ENCODE measurements around the gene ACVR2B.

DNA sequence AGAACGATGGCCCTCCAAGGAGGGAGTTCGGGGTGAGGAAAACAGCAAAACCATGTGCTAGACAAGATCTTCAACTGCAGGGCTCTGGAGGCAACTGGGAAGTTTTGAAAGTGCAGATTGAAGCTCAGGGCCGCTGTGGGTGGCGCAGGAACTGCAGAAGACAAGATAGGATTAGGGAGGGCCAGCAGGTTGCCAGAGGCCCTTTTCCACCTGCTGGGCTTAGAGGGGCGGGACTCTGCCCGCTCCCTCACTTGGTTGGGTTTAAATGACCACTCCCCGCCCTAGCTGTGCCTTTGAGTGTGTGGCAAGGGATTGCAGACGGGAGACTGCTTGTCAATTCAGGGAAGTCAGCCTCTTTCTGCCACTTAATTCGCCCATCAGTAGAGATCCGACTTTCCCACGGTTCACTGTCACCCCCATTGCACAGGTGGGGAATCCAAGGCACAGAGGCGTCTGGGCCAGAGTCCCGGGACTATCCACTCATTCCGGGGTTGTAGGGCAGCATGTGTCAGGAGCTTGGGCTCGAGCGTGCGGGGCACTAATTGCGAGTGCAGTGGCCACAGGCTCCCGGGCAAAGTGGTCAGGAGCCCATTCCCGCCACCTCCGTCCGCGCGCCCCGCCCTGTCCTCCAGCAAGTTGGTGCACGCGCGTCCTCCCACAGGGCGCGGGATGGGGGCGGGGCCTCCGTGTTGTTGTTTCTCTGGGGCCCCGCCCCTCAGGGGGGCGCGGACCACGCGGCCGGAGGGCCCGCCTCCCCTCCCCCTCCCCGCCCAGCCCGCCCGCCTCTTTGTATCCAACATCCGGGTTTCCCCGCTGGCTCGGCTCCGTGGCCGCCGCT, at the start of gene ACVR2B:
- TF ChIP-seq, protein P1, sequence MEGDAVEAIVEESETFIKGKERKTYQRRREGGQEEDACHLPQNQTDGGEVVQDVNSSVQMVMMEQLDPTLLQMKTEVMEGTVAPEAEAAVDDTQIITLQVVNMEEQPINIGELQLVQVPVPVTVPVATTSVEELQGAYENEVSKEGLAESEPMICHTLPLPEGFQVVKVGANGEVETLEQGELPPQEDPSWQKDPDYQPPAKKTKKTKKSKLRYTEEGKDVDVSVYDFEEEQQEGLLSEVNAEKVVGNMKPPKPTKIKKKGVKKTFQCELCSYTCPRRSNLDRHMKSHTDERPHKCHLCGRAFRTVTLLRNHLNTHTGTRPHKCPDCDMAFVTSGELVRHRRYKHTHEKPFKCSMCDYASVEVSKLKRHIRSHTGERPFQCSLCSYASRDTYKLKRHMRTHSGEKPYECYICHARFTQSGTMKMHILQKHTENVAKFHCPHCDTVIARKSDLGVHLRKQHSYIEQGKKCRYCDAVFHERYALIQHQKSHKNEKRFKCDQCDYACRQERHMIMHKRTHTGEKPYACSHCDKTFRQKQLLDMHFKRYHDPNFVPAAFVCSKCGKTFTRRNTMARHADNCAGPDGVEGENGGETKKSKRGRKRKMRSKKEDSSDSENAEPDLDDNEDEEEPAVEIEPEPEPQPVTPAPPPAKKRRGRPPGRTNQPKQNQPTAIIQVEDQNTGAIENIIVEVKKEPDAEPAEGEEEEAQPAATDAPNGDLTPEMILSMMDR (IDR thresholded peaks at IDR 0.05; ENCODE audit: poor library complexity), result no peak
- TF ChIP-seq EZH2 (IDR thresholded peaks at IDR 0.05; ENCODE audit: borderline replicate concordance) (no peak), EZH2phosphoT487 (IDR thresholded peaks at IDR 0.05; ENCODE audit: low read depth, severe bottlenecking, unreplicated experiment) (no peak)

Data from hepatocyte (in vitro differentiated cells).